ENCODE data around the gene MALRD1.

Gene MALRD1

DNA sequence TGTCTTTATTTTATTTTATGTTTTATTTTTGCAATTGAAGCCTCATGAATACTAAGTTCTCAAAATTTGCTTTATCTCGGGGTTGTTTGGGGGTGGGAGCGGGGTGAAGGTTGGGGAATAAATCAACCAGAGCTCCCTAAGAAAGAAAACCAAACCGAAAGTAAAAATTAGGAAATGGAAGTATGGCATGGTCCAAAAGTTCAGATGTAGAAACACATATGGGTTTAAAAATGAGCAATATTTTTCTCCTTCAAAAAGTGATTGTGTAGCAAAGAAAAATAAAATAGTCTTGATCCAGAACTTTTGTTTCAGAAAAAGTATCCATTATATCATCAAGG, 590.3 kb downstream of the MALRD1 start:
- DNase-seq (ENCODE audit: low read depth in 2 of 2), result no peak

DNA sequence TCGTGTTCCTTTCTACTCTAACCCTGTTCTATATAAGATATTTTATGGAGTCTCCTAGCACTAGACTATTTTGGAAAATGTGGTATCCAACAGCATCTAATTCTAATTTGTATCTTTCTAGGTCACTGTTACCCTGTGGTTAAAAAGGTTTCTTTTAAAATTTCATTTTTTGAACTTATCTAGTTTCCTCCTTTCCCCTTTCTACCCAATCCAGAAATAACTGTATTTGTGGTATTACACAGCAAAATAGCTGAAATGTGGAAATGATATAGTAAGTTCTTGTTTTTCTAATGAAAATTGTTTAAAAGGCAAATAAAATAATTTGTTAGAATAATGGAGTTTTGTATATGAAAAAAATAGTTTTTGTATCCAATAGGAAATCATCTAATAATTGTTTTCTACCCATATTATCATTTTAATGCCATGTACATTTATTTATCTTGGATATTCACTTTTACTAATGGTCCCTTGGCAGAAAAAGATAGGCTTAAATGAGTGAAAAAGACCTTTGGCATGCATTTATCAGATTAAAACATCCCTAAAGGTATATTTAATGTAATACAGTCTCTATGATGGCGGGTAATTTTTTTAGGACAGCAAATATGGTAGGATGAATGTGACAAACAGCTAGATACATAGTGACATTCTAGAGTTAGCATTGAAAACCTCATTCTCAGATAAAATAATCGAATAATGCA, 592.1 kb downstream of the MALRD1 start:
- no peak for DNase-seq (ENCODE audit: low read depth in 2 of 2)

DNA sequence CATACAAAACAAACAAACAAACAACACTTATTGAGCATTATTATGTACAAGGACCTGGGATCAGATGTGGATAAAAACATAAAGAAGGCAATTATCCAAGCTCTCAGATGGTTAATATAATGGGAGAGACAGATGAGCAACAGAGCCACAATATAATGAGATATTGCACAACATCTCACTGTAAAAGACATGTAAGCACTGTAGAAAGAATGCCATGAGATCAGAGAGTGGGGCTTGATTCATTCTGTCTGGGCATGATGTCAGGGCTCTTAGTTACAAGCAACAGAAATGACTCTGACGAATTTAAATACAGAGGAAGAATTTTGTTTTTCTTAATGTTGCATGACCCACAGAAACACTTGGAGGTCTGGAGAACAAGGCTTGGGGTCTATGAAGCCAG, 602.9 kb downstream of the MALRD1 start:
- DNase-seq (ENCODE audit: low read depth in 2 of 2), result peak; percentile 68 to 69

DNA sequence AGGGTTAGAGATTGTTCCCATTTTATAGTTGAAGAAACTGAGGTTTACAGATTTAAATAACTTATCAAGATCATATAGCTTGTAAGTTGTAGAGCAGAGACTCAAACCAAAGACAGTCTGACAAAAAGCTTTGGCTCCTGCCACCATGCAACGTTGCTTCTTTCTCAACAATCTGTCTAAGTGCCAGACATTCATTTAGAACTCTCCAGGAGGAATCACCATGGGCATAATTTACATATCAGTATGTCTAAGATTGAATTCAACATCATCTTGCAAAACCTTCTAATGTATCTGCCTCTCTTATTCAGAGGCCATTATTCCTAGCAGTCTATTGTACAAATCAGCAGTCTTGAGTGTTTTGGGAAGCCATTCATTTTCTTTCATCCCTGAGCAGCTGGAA, 604.1 kb downstream of the MALRD1 start:
- no peak for DNase-seq (ENCODE audit: low read depth in 2 of 2)

DNA sequence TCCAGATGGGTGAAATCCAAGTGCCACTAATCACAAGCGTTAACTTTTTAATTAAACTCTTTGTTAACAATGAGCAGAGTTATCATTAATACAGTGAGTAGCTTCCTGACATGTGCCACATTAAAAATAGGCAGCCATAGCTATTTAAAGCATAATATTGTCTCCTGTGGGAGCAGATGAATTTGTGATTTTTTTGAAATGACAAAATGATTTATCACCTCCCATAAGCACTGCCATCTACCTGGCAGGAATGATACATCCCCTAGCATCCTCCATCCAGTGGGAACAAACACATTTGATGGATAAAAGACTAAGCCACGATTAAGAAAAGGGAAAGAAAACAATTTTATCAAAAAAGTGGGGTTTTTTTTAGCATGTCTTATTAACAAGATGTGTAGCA, 605.3 kb downstream of the MALRD1 start:
- no peak for DNase-seq (ENCODE audit: low read depth in 2 of 2)

DNA sequence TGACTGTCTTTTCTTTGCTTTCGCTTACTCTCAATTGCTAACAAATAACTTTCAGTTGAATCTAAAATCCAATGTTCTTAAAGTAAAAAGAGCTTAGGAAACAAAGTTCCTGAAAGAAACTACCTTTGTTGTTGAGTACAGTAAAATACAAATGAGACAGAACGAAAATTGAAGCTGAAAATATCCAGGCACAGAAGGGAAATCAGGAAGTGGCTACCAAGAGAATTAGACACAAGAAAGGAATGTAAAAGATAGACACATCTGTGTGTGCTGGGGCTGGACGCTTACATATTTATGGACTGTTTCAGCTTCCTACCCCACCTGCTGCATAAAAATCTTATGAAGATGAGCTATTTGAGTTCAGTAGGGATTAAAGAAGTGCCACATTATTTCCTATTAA, 606.0 kb downstream of the MALRD1 start:
- peak; percentile 26 to 32 for DNase-seq (ENCODE audit: low read depth in 2 of 2)

DNA sequence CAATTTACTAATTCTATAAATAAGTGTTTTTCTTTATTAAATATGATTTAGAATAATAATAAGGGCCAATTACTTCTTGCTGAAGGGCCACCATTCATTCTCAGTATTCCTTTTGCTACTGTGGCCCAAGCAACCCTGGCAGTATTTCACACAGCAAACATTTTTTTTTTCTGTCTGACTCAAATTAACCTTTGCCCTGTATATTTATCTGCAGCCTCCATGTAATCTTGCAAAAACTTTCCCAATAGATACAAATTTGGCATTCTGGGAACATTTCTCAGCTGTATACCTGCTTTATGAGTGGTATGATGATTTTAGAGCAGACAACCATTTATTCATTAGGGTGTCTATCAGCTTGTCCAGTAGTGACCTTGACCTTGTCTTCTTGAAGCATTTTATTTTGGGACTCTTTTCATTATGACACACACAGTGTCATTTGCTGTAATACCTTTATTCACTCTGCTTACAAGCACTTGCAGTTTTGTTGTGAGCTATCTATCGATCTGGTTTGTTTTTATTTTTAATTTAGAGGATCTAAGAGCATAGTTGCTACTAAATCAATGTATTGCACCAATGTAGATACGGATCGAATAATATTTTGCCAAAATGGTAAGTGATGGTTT, 607.9 kb downstream of the MALRD1 start:
- DNase-seq (ENCODE audit: low read depth in 2 of 2), result no peak

DNA sequence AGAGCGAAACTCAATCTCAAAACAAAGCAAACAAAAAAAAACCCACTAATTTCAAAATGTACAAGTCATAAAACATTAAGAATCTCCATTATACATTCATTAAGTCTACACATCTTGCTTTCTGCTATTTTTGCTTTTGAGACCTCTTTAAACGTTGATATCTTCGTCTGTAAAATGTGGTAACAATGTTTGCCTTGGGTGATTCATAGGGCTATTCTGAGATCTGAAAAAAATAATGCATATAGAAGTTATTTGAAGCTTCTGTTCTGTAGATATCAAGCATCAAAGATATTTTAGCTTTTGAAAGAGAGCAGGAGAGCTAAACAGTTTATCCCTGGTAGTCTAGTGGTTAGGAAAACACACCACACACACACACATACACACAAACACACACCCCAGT, 609.5 kb downstream of the MALRD1 start:
- DNase-seq (ENCODE audit: low read depth in 2 of 2), result no peak

DNA sequence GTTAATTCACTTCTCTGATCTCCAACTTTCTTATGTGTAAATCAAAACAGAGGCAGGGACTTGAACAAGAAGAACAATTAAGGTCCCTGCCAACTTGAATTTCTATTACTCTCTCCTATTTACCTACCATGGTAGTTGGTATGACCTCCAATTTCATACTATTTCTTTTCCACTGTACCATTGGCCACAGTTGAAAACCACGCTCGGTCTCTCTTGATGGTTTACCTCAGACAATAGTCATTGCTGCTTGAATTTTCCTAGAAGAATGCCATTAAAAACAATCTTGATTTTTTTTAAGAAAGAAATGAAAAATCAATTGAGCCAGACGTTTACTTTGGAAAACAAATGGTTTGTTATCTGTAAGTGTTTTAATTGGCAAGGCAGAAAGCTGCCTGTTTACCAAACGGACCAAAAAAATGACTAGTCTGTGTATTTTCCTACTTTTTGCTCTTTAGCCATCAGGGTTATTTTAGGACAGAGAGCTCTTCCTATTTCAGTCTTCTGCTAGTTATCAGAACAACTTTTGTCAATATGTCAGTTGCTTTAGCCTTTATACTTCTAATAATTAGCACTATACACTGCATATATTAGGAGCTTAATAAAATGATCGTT, 610.1 kb downstream of the MALRD1 start:
- no peak for DNase-seq (ENCODE audit: low read depth in 2 of 2)

DNA sequence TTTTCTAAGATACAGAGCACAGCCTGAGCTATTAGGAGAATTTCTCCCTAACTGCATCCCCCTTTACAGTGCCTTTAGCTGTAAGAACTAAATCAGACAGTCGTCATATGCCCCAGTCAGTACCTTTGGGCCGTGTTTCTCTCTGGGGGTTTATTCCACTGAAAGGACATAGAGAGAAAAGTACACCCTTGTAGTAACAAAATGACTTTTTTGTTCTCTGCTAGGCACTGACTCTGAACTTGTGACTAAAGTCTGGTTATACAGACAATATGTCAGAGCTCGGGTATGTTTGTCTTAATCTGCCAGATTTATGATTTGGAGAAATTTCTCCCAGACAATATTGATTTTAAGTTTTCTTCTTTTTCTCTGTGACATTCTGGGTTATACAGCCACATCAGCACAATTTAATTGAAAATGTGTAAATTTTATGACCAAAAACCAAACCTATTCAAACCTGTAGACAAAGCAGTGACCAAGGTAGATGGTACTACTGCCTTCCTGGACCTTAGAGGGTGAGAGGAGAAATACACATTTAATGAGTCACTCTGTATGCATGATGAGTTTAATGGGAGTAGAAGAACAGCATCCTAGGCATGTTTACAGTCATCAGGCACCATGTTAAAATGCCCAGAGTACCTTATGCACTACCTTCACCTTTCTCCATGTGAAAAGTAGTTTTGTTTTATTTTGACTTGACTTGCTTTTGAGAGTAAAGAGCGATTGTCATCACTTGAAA, 611.5 kb downstream of the MALRD1 start:
- no peak for DNase-seq (ENCODE audit: low read depth in 2 of 2)

DNA sequence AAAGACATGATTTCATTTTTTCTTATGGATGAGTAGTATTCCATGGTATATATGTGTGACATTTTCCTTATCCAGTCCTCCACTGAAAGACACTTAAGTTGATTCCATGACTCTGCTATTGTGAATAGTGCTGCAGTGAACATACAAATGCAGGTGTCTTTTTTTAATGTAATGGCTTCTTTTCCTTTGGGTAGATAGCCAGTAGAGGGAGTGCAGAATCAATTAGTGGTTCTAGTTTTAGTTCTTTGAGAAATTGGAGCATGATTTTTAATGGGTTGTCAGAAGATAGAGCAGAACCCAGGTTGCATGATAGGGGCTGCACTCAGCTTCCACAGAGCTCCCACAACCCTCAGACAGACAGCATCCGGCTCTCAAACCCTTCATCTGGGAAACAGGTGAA, 614.7 kb downstream of the MALRD1 start:
- DNase-seq (ENCODE audit: low read depth in 2 of 2), result no peak

DNA sequence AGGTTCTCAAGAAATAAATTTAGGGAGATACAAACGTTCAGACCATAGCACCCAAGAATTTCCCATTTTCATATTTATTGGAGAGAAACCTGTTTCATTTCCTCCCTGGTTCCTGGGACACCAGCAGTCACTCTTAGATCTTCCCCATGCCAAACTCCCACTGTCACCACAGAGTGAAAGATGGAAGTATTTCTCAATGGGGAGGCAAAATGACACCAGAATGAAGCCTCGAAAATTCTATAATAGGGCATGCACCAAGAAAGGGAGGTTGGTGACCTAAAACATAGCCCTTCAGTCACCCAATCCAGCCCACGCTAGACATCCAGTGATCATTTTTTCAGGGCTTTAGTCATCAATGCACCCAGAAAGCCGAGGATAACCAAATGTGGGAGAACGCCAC, 619.5 kb downstream of the MALRD1 start:
- no peak for DNase-seq (ENCODE audit: low read depth in 2 of 2)

DNA sequence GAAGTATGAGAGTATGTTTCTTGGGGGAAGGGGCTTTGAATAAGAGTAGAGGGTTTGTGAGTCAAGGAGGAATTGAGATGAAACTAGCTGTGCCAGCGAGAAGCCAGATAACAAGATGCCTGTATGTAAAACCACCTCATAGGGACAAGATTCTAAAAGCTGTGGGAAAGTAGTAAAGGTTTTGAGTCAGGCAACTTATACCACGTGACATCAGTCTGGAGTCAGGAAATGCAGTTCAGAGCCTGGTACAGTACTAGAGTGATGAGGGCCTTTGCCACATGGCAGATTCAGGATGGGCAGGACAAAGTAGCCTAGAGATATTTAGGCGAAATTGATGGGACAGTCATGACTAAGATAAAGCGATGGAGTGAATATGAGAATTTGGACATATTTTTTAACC, 627.5 kb downstream of the MALRD1 start:
- DNase-seq (ENCODE audit: low read depth in 2 of 2), result no peak

DNA sequence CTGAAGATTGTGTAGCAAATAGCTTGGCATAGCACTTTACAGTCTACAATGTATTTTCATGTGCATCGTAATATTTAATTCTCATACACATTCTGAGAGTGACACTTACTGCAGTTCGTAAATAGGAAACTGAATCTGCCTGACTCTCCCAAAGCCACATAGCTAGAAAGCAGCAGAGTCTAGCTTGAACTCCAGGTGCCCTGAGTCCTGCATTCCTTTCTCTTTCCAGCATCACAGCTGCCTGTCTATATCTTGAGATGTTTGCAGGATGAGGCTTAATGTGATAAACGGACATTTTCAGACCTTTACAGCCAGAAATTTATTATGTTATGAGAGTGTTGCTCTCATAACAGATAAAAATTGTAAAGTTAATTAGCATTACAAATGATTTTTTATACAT, 634.8 kb downstream of the MALRD1 start:
- no peak for DNase-seq (ENCODE audit: low read depth in 2 of 2)

DNA sequence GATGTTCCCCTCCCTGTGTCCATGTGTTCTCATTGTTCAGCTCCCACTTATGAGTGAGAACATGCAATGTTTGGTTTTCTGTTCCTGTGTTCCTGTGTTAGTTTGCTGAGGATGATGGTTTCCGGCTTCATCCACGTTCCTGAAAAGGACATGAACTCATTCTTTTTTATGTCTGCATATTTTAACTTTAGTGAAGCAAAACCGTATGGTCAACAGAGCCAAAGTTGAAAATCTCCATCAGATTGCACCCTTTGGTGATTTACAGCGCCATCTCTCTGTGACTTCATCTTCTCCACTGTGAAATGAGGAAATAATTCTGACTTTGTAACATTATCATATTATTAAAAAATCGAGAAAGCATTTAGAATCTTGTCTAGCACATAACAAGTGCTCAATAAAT, 635.4 kb downstream of the MALRD1 start:
- no peak for DNase-seq (ENCODE audit: low read depth in 2 of 2)

DNA sequence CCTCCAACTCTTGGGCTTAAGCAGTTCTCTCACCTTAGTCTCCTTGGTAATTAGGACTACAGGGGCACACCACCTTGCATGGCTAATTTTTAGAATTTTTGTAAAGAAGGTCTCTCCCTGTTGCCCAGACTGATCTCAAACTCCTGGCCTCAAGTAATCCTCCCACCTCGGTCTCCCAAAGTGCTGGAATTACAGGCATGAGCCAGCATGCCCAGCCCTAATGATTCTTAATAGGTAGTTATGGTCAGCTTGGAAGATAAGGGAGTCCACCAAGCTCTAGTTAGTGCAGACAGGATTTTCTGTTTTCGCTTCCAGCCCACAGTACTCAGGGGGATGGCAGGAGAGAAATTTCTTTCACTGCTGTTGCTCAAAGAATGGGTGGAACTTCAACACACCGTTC, 639.7 kb downstream of the MALRD1 start:
- DNase-seq (ENCODE audit: low read depth in 2 of 2), result no peak

DNA sequence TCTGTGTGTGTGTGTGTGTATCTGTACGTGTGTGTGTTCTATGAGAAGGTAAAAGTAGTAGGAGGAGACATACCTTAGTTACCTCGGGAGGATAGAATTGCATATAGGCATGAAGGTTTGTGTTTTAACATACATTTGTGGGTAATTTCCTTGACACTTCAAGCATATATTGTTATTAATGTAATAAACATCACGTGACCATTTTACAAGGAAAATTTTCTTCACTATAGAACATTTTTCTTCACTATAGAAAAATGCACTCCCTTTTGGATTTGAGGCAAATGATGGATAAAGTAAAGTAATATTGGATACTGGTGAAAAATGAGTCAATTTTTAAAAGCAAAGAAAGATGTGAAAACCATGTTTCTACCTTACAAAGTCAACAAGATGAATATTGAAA, 640.6 kb downstream of the MALRD1 start:
- no peak for DNase-seq (ENCODE audit: low read depth in 2 of 2)

DNA sequence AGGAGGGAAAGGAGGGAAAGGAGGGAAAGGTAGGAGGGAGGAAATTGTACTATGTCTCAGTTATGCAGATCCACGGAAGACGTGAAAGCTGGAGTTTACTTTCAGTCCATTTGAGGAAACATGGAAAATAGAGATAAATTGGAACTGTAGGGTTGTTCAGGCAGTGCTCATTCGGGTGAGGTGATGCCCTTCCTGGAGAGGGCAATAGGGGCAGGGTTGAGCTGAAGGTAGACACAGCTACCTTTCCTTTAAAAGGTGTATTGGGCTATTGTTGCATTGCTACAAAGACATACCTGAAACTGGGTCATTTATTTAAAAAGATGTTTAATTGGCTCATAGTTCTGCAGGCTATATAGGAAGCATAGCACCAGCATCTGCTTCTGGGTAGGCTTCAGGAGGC, 650.7 kb downstream of the MALRD1 start:
- no peak for DNase-seq (ENCODE audit: low read depth in 2 of 2)

DNA sequence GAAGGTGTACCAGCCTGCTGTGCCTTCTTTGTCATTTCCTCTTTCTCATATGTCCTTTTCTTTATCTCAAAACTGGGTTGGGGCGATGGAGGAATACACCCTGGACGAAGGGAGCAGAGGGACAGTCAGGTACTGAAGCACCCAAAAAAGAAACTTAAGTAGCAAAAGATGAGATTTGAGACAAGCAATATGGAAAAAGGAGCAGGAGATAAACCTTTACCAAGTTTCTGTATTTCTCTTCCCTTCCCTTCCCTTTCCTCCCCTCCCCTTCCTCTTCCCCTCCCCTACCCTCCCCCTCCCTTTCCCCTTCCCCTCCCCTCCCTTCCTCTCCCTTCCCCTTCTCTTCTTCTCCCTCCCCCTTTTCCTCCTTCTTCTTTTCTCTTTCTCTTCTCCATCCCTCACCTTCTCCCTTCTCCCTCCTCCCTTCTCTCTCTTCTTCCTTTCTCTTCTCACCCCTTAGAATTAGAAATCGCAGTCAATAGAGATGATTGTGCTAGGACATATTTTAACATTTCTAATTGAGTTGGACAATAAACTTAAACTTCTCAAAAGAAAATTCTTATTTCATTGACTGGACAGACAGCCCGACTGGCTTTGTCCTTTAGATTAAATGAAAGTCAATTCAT, 652.9 kb downstream of the MALRD1 start:
- DNase-seq (ENCODE audit: low read depth in 2 of 2), result no peak

DNA sequence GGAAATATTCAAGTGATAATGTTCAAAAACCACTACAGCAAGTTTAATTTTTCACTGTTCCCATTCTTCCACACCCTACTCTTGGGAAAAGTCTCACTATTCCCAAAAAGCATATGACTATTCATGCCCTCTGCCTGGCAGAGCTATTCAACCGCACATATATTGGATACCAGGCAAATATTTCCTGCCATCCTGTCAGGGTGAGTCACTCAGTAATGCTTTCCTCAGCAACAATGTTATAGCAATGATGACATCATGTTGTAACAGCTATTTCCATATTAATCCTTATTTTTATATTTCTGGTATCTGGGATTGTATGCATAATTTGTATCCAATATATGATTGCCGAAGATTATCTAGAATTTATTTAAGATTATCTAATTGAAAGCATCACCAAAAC, 653.6 kb downstream of the MALRD1 start:
- peak in 1 of 2 experiments; percentile 3 for DNase-seq (ENCODE audit: low read depth in 2 of 2)

DNA sequence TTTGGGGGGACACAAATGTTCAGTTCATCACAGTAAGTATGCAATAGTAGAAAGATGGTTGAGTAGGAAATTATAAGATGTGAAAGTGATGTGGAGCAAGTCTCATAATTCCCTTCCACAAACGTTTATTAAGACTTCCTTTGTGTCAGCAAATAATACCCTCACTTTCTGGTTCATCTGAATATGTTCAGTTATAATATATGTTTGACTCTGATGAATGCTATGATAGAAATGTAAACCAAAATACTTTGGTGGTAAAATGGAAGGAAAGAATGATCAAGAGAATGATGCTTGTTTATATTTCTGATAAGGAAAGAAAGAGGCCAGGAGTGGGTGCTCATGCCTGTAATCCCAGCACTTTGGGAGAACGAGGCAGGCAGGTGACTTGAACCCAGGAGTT, 655.9 kb downstream of the MALRD1 start:
- DNase-seq (ENCODE audit: low read depth in 2 of 2), result no peak

DNA sequence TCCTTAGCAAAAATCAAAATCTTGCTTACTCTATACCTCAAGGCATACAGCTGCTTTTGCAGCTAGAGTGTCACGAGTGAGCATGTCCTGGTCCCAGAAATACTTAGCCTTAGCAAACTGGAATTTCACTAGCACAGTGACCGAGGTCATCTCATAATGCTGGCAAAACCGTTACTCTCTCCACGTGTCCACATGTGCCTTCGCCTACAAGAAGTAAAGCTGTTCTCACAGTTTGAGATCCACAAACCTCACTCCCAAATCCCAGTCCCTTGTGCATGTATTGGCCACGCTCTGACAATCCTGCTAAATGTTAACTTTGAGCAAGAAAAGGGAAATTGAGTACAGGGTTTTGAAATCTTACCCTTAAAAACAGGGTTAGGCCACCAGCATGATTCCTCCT, 656.6 kb downstream of the MALRD1 start:
- no peak for DNase-seq (ENCODE audit: low read depth in 2 of 2)

Data from fibroblast of skin of left quadriceps (primary cell).